Measurements from ENCODE around the gene MMD2. TPM values are rescaled to one million over a fixed set of nuclear protein-coding genes. Genes with fewer than 3 reads are reported as not detected.

Gene MMD2
- total RNA-seq, 1 experiment from 2014 or later = not detected

- Mint-ChIP-seq H3K9me3 (ENCODE audit: unreplicated experiment) (peaks cover 12% of the 10 kb centered on the region), H3K4me3 (ENCODE audit: unreplicated experiment) (no peak overlapping the region), H3K4me1 (ENCODE audit: low read depth, unreplicated experiment) (no peaks in the 10 kb centered on the region), H3K36me3 (ENCODE audit: insufficient read depth, unreplicated experiment) (no peaks in the 10 kb centered on the region), H3K27ac (ENCODE audit: unreplicated experiment) (no peak overlapping the region), H3K27me3 (ENCODE audit: insufficient read depth, unreplicated experiment) (peaks cover 4% of the 10 kb centered on the region)
- peaks cover 4% of the 10 kb centered on the region; the same call in 1 of the 2 replicates for H3K9me3 ChIP-seq
- ChIA-PET POLR2A (interaction anchor here (0.5 kb wide), 1 partner anchor 199 kb away, joined by 3 read pairs; no protein-coding TSS in a partner anchor), CTCF (no interaction called here)
- H3K36me3 ChIP-seq (ENCODE audit: control insufficient read depth, insufficient read depth, low read length) = no peaks in the 10 kb centered on the region
- no peak for DNase-seq
- intact Hi-C loops (cut with micrococcal nuclease; ENCODE audit: unreplicated experiment) = no loop called here
- H3K4me3 ChIP-seq (ENCODE audit: low read depth, low read length) = no peak overlapping the region
- no peak for TF ChIP-seq CTCF (IDR thresholded peaks at IDR 0.05; ENCODE audit: insufficient read depth in 1 of 2, low read depth in 1 of 2, low read length in 1 of 2, severe bottlenecking in 1 of 2, unreplicated experiment in 1 of 2)
- H3K27me3 ChIP-seq (replicated peaks; ENCODE audit: control insufficient read depth, insufficient read depth, low read length) = no peaks in the 10 kb centered on the region
- H3K4me1 ChIP-seq = no peaks in the 10 kb centered on the region
- no TSS peak for BruUV-seq (replicated peaks)
These were observed 69.3 kb downstream of the MMD2 start for GRCh38 chr7:4889682-4890081.

- no peaks in the 10 kb centered on the region for H3K27me3 ChIP-seq (replicated peaks; ENCODE audit: control insufficient read depth, insufficient read depth, low read length)
These were observed 70.8 kb downstream of the MMD2 start for GRCh38 chr7:4888161-4888560.

GRCh38 chr7:4886671-4887070 lies 72.3 kb downstream of the MMD2 start:
- H3K27me3 ChIP-seq (replicated peaks; ENCODE audit: control insufficient read depth, insufficient read depth, low read length) = no peaks in the 10 kb centered on the region
- no peaks in the 10 kb centered on the region for H3K36me3 Mint-ChIP-seq (ENCODE audit: insufficient read depth, unreplicated experiment)

More at GRCh38 chr7:4888161-4888560, 70.8 kb downstream of the MMD2 start:
- H3K4me1 Mint-ChIP-seq (ENCODE audit: low read depth, unreplicated experiment) = no peaks in the 10 kb centered on the region
- ChIA-PET CTCF (no interaction called here), POLR2A (interaction anchor here (0.6 kb wide), 1 partner anchor 254 kb away, joined by 4 read pairs; no protein-coding TSS in a partner anchor)
- no peaks in the 10 kb centered on the region for H3K36me3 ChIP-seq (ENCODE audit: control insufficient read depth, insufficient read depth, low read length)
- no peak overlapping the region for H3K27ac Mint-ChIP-seq (ENCODE audit: unreplicated experiment)
- no peak for TF ChIP-seq CTCF (IDR thresholded peaks at IDR 0.05; ENCODE audit: insufficient read depth in 1 of 2, low read depth in 1 of 2, low read length in 1 of 2, severe bottlenecking in 1 of 2, unreplicated experiment in 1 of 2)
- no peaks in the 10 kb centered on the region for H3K36me3 Mint-ChIP-seq (ENCODE audit: insufficient read depth, unreplicated experiment)
- H3K4me3 Mint-ChIP-seq (ENCODE audit: unreplicated experiment) = no peak overlapping the region
- peaks cover 4% of the 10 kb centered on the region for H3K27me3 Mint-ChIP-seq (ENCODE audit: insufficient read depth, unreplicated experiment)
- DNase-seq = no peak
- H3K9me3 ChIP-seq = peaks cover 4% of the 10 kb centered on the region; the same call in 1 of the 2 replicates
- no TSS peak for BruUV-seq (replicated peaks)
- no peaks in the 10 kb centered on the region for H3K4me1 ChIP-seq
- H3K9me3 Mint-ChIP-seq (ENCODE audit: unreplicated experiment) = peaks cover 12% of the 10 kb centered on the region
- intact Hi-C loops (cut with micrococcal nuclease; ENCODE audit: unreplicated experiment) = no loop called here
- H3K4me3 ChIP-seq (ENCODE audit: low read depth, low read length) = no peak overlapping the region

More at GRCh38 chr7:4886671-4887070, 72.3 kb downstream of the MMD2 start:
- intact Hi-C loops (cut with micrococcal nuclease; ENCODE audit: unreplicated experiment) = no loop called here
- Mint-ChIP-seq H3K27ac (ENCODE audit: unreplicated experiment) (no peak overlapping the region), H3K4me3 (ENCODE audit: unreplicated experiment) (no peak overlapping the region), H3K9me3 (ENCODE audit: unreplicated experiment) (peaks cover 8% of the 10 kb centered on the region), H3K4me1 (ENCODE audit: low read depth, unreplicated experiment) (no peaks in the 10 kb centered on the region), H3K27me3 (ENCODE audit: insufficient read depth, unreplicated experiment) (peaks cover 4% of the 10 kb centered on the region)
- H3K4me1 ChIP-seq = peaks cover 7% of the 10 kb centered on the region; the same call in 1 of the 2 replicates
- no peak for DNase-seq
- no peak for TF ChIP-seq CTCF (IDR thresholded peaks at IDR 0.05; ENCODE audit: insufficient read depth in 1 of 2, low read depth in 1 of 2, low read length in 1 of 2, severe bottlenecking in 1 of 2, unreplicated experiment in 1 of 2)
- no peaks in the 10 kb centered on the region for H3K9me3 ChIP-seq
- no peak overlapping the region for H3K4me3 ChIP-seq (ENCODE audit: low read depth, low read length)
- H3K36me3 ChIP-seq (ENCODE audit: control insufficient read depth, insufficient read depth, low read length) = no peaks in the 10 kb centered on the region
- POLR2A ChIA-PET = no interaction called here
- no TSS peak for BruUV-seq (replicated peaks)
- CTCF ChIA-PET = no interaction called here

Data from Caco-2 (cell line).